Epithelial cell of proximal tubule (primary cell): ENCODE results near the gene ATF7. TPM values are rescaled to one million over a fixed set of nuclear protein-coding genes. Genes with fewer than 3 reads are reported as not detected.
"Not testable (repeated sequence)": the region's sequence is repeated elsewhere in the genome, so short reads cannot be mapped to it uniquely, and the experiment has no call there.

Source experiments
- DNase-seq: peaks from one replicate; pipeline ENCODE4 v3.0.0-alpha.2; 2011; ENCODE audit warnings: low read depth
- H3K4me3 ChIP-seq: 2 replicates; pipeline ENCODE4 v1.5.1; 2011; ENCODE audit warnings: low read depth, mild to moderate bottlenecking, low read length
- total RNA-seq: library from RNA; depleted of rRNA; stranded (reverse); fragments of >200 nt; gene quantifications from 2 replicates; pipeline ENCODE4 v1.2.3, GENCODE V29; 2015
- TF ChIP-seq, protein P1 (sequence below): conservative IDR thresholded peaks from 2 replicates; pipeline ENCODE4 v1.5.1; 2012; ENCODE audit warnings: low read depth, mild to moderate bottlenecking, low read length

Gene ATF7
- total RNA-seq, 1 donor from 2014 or later, result 9.2 TPM

DNA sequence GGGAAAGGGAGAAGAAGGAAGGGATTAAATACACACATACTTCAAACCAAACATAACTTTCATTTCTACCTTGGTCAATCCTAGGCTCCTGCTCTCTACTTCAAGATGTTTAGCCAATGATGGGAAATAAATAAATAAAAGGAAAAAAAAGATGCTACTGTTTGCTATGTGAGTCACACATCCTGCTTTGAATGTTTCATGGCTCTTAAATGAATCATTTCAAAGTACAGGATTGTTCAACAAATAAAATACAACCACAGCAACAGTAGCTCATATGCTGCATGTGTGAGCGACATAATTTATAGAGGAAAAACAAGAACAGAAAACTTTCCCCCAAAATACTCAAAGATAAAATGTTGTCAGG lies 64.6 kb downstream of the ATF7 start:
- TF ChIP-seq, protein P1, sequence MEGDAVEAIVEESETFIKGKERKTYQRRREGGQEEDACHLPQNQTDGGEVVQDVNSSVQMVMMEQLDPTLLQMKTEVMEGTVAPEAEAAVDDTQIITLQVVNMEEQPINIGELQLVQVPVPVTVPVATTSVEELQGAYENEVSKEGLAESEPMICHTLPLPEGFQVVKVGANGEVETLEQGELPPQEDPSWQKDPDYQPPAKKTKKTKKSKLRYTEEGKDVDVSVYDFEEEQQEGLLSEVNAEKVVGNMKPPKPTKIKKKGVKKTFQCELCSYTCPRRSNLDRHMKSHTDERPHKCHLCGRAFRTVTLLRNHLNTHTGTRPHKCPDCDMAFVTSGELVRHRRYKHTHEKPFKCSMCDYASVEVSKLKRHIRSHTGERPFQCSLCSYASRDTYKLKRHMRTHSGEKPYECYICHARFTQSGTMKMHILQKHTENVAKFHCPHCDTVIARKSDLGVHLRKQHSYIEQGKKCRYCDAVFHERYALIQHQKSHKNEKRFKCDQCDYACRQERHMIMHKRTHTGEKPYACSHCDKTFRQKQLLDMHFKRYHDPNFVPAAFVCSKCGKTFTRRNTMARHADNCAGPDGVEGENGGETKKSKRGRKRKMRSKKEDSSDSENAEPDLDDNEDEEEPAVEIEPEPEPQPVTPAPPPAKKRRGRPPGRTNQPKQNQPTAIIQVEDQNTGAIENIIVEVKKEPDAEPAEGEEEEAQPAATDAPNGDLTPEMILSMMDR, result no peak
- peak; percentile 66 for DNase-seq

DNA sequence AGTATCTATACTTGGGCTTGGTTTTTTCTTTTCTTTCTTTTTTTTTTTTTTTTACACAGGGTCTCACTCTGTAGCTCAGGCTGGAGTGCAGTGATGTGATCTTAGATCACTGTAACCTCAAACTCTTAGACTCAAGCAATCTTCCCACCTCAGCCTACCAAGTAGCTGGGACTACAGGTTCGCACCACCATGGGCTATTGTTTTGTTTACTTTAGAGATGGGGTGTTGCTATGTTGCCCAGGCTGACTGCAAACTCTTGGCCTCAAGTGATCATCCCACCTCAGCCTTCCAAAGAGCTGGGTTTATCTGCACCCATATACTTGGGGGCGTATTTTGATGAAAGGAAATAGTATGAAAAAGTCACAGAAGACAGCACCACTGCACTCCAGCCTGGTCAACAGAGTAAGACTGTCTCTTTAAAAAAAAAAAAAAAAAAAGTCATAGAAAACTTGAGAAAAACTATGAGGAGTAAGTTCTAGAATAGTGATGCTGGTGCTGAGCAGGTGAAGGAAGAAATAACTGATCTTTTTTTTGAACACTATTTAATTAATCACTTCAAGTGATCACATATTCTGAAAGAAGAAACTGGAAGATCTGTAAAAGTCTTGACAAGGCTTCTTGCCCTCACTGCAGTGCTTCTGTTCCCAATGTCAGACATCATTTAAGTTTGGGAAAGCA lies 65.1 kb downstream of the ATF7 start:
- TF ChIP-seq, protein P1, result no peak
- H3K4me3 ChIP-seq, result no peak overlapping the region
- no peak for DNase-seq

More for the DNA sequence above, 64.6 kb downstream of the ATF7 start:
- no peak overlapping the region for H3K4me3 ChIP-seq

DNA sequence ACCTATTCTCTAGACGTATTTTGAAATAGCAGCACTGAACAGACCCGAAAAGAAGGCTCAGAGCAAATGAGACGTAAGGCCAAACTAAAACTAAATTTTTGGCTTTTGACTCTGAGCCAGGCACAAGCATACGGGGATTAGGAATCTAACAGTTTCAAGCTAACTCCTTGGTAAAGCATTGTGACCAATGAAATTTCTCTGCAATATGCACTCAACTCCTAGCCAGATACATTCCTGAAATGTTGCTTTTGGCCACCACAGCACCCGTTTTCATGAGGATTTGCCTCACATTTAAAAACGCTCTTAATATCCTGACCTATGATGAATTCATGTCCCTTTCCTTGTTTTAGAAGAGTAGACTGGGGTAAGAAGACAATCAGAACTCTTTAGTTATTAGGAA lies 65.8 kb downstream of the ATF7 start:
- no peak for DNase-seq
- H3K4me3 ChIP-seq, result no peak overlapping the region
- TF ChIP-seq, protein P1, result no peak

DNA sequence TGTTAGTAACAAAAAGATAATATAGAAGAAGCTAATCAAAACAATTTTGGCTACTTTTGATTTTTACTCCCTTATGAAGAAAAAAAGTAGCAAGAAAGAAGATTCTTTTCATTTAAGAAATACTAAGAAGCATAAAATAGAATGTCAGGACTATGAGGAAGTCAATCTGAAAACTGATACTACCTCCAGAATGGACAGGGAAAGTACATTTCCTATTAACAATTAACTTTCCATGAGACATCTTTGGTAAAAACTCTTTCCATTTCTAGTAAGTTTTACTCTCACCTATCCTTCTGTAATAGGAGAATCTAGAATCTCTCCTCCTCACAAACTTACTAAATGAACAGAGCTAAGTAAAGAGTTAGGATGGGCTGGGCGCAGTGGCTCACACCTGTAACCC lies 67.6 kb downstream of the ATF7 start:
- no peak for DNase-seq
- TF ChIP-seq, protein P1, result no peak
- H3K4me3 ChIP-seq, result no peak overlapping the region

DNA sequence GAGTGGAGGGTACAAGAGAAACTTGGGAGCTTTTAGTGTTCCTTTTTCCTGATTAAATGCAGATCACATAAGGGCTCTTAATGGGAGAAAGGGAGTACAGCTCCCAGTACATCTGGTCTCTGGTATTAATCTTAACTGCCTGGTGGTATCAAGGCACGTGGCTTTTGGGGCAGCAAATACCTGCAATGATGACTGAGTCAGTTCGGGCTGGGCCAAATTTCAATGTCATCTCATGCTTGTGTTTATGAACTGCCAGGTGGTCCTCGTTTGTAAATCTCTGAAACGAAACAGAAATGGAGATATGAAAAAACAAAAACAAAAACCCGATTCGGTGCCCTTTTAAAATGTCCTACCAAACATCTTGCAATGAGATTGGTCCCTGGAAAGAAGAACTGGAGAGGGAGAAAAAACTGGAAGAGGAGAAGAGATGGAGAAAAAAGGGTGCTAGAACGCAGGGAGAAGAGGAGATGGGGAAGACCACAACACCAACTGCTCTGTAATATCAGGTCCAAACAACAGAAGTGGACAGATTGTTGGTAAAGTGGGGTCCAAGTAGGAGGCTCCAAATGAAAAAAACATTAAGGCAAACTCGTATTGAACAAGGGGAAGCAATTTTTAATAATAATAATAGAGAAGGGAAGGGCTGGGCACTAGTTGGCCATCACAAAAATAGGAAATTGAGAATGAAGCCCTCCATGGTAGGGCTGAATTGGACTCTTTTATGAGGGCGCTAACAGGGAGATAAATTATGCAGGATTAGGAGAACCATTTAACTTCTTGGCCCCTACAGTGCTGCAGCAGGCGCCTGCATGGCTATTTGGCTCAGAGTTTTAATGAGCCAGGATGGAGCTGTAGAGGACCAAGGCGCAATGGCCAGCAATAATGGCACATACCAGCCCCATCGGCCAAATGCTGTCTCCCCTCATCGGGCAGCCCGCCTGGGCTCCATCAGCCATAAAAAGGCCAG lies 73.5 kb downstream of the ATF7 start:
- TF ChIP-seq, protein P1, result no peak
- DNase-seq, result no peak
- H3K4me3 ChIP-seq, result no peak overlapping the region

DNA sequence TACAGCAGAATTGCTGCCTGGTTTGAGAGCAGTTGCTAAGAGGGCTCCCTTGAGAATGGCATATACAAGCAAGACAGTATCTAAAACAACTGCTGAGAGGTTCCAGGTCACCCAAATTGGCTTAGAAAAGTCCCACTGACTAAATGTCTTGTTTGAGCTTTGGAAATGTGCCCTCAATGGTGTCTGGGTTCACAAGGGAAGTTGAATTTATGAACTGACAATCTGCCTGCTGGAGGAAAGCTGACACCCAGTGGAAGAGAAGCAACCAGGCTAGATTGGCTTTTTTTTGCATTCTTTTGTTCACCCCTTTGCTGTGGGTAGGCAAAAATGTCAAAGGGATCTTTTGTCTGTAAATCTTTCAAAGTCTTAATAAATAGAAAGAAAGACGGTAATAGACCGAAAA lies 74.3 kb downstream of the ATF7 start:
- no peak for DNase-seq
- TF ChIP-seq, protein P1, result no peak
- H3K4me3 ChIP-seq, result no peak overlapping the region

DNA sequence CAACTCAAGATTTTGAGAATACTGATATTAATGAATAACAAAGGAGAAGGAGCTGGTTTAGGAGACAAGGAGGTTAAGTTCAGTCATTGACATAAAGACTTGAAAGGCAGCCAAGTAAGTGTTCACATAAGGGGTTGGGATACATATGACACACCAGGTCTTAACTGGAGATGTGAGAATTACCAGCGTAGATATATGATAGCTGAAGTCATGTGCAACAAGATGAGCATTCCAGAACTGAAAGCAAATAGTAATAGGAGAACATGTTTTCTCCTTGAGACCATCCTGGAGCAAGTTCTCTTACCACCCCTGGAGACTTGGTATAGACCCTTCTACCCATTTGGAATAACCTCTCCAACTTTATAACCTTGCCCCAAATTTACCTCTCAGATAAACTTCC lies 75.6 kb downstream of the ATF7 start:
- TF ChIP-seq, protein P1, result no peak
- no peak overlapping the region for H3K4me3 ChIP-seq
- DNase-seq, result no peak

DNA sequence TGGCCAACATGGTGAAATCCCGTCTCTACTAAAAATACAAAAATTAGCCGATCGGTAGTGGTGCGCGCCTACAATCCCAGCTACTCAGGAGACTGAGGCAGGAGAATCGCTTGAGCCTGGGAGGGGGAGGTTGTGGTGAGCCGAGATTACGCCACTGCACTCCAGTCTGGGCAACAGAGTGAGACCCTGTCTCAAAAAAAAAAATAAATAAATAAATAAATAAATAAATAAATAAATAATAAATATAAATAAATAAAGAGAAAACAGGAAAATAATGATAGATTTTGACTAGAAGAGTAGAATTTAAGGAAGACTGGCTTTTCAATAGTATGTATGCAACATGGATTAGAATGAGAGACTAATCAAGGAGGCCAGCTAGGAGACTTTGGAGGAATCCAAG lies 76.1 kb downstream of the ATF7 start:
- not testable (repeated sequence) for H3K4me3 ChIP-seq, DNase-seq

DNA sequence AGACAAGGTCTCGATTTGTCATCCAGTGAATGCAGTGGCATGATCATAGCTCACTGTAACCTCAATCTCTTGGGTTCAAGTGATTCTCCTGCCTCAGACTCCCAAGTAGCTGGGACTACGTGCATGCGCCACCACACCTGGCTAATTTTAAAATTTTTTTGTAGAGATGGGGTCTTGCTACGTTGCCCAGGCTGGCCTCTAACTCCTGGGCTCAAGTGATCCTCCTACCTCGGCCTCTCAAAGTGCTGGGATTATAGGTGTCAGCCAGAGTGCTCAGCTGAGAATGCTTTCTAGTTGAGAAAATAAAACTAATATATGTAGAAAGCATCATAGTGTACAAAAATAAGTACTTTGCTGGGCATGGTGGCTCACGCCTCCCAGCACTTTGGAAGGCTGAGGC lies 77.8 kb downstream of the ATF7 start:
- not testable (repeated sequence) for DNase-seq, H3K4me3 ChIP-seq
